Measurements from ENCODE around the gene C1orf167.

Gene C1orf167

DNA sequence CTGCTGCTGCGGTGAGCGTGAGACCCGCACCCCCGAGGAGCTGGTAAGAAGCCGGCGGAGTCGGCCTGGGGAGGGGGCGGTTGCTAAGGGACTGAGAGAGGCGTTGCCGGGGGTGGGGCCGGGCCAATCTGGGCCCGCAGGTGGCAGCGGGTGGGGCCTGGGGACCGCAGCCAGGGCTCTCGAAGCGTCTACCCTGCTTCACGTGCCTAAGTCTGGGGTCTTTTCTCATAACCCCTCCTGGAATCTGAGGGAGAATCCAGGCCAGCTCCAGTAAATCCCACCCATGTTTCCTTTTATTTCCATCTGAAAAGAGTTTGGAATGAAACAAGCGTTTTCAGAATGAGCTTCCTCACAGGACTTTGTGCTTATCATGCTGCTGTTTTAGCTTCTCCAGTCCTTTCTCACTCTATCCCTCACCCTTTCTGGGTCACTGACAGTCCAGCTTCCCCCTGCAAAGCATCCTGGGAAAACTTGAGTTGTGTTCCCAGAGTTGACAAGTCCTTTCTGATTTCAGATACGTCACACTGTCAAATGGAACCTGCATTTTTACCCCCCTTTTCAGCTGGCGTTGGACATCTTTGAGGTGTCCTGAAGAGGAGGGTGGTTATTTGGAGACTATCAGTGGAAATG, 44.4 kb downstream of the C1orf167 start:
- no peak for DNase-seq (ENCODE audit: extremely low spot score)
- ChIA-PET POLR2A (interaction anchor here (0.6 to 1.9 kb wide), 5 partner anchors 8 to 652 kb away, joined by 3 to 27 read pairs (median 5); no protein-coding TSS in a partner anchor), CTCF (interaction anchor here (0.8 to 1.6 kb wide), 8 partner anchors 8 to 142 kb away, joined by 3 to 9 read pairs (median 4); partner anchors contain the start of gene FBXO6)
- TF ChIP-seq, protein P1, sequence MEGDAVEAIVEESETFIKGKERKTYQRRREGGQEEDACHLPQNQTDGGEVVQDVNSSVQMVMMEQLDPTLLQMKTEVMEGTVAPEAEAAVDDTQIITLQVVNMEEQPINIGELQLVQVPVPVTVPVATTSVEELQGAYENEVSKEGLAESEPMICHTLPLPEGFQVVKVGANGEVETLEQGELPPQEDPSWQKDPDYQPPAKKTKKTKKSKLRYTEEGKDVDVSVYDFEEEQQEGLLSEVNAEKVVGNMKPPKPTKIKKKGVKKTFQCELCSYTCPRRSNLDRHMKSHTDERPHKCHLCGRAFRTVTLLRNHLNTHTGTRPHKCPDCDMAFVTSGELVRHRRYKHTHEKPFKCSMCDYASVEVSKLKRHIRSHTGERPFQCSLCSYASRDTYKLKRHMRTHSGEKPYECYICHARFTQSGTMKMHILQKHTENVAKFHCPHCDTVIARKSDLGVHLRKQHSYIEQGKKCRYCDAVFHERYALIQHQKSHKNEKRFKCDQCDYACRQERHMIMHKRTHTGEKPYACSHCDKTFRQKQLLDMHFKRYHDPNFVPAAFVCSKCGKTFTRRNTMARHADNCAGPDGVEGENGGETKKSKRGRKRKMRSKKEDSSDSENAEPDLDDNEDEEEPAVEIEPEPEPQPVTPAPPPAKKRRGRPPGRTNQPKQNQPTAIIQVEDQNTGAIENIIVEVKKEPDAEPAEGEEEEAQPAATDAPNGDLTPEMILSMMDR (IDR thresholded peaks at IDR 0.05; ENCODE audit: control extremely low read depth, extremely low read depth, low read depth, missing control alignments) = no peak

DNA sequence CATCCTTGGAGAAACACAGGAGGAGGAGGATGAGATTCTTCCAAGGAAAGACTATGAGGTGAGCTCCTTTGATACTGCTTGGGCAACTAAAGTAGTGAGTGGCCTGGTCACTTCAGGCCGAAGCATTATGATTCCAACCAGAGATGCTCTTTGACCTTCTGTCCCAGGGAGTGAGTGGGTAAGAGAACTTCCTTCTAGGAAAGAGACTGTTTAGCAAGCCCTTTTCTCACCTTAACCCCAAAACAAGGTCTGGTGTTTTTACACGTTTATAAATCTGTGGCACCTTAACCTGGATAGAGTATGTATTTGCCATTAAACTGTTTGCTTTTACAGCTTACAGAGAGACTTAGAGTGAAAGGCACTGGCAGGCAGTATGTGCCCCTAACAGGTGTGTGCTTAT, 45.1 kb downstream of the C1orf167 start:
- ChIA-PET CTCF (interaction anchor here (1.2 to 1.6 kb wide), 5 partner anchors 13 to 86 kb away, joined by 3 to 9 read pairs (median 4); no protein-coding TSS in a partner anchor), POLR2A (interaction anchor here (0.8 to 1.9 kb wide), 2 partner anchors 9 to 102 kb away, joined by 3 to 27 read pairs; no protein-coding TSS in a partner anchor)
- TF ChIP-seq, protein P1 (IDR thresholded peaks at IDR 0.05; ENCODE audit: control extremely low read depth, extremely low read depth, low read depth, missing control alignments) = no peak
- no peak for DNase-seq (ENCODE audit: extremely low spot score)

DNA sequence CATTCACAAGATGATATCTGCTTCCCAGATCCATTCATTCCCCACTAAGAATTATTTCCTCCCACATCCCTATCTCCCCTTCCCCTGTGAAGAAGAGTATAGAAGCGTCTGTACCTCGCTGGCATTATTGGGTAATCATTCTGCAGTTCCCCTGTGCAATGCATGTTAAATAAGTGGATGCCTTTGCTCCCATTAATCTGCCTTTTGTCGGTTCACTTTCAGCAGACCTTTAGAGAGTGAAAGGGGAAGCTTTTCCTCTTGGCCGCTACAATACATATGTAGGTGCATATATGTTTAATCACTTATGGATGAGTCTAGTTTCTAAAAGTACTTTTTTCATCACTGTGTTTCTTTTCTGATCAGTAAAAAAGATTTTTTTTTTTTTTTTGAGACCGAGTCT, 51.0 kb downstream of the C1orf167 start:
- no peak for DNase-seq (ENCODE audit: extremely low spot score)
- ChIA-PET POLR2A (no interaction called here), CTCF (no interaction called here)
- TF ChIP-seq, protein P1 (IDR thresholded peaks at IDR 0.05; ENCODE audit: control extremely low read depth, extremely low read depth, low read depth, missing control alignments) = no peak

DNA sequence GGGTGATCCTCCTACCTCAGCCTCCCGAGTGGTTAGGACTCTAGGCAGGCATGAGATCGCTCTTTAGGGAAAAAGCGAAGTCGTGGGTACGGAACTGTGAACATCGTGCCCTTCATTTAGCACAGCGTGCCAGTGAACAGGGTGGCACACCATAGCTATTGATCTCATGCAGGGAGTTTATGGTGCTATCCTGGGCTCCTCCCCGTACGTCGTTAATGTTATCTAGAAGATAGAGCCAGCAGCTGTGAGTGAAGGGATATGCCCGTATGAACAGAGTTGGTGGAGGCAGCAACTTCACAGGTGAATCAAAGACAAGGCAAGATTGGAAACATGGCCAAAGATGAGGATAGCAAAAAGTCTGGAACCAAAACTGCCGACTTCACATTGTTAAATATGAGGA, 55.2 kb downstream of the C1orf167 start:
- no peak for DNase-seq (ENCODE audit: extremely low spot score)
- POLR2A ChIA-PET = no interaction called here
- CTCF ChIA-PET = no interaction called here
- TF ChIP-seq, protein P1 (IDR thresholded peaks at IDR 0.05; ENCODE audit: control extremely low read depth, extremely low read depth, low read depth, missing control alignments) = no peak

DNA sequence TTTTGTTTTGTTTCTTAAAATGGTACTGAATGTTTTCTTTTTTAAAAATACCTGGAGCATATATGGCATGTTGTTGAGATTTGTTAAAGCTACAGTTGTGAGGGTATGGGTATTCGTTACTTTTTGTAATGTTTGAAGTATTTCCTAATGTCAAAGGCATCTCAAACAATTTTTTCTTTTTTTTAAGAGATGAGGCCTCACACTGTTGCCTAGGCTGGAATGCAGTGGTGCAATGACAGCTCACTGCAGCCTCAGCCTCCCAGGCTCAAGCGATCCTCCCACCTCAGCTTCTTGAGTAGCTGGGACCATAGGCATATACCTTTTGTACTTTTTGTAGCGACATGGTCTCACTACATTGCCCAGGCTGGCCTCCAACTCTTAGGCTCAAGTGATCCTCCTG, 60.1 kb downstream of the C1orf167 start:
- ChIA-PET CTCF (no interaction called here), POLR2A (no interaction called here)
- TF ChIP-seq, protein P1 (IDR thresholded peaks at IDR 0.05; ENCODE audit: control extremely low read depth, extremely low read depth, low read depth, missing control alignments) = no peak
- DNase-seq (ENCODE audit: extremely low spot score) = no peak

DNA sequence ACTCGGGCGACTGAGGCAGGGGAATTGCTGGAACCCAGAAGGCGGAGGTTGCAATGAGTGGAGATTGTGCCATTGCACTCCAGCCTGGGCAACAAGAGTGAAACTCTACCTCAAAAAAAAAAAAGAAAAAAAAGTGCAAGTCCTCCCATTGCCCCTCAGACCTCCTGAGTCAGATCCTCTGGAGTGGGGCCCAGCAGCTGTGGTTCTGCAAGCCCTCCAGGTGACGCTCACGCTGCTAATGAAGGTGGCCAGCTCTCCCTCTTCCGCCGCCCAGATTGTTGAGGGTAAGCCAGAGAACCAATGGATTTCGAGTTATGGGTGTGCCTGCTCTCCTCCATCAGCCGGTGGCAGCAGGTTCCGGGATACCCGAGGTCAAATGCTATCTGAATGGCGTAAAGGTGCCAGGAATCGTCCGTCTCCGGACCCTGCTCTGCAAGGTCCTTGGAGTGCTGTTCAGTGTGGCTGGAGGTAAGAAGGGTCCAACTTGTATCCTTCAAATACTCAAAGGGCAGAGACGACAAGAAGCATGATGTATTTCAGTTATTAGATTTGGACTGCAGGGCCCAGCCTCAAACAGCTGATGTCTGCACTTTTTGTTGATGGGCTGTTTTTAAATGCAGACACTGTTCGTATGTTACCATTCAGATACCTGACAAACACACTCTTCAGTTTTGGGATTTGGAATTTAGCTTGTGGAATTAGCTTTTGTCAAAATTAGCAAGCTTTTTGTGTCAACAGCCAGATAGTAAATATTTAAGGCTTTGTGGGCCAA, 61.6 kb downstream of the C1orf167 start:
- TF ChIP-seq, protein P1 (IDR thresholded peaks at IDR 0.05; ENCODE audit: control extremely low read depth, extremely low read depth, low read depth, missing control alignments) = no peak
- no peak for DNase-seq (ENCODE audit: extremely low spot score)
- POLR2A ChIA-PET = interaction anchor here (0.6 kb wide), 2 partner anchors 9 to 15 kb away, joined by 3 read pairs; no protein-coding TSS in a partner anchor
- CTCF ChIA-PET = interaction anchor here (2.0 to 2.7 kb wide), 2 partner anchors 9 to 15 kb away, joined by 4 to 12 read pairs; no protein-coding TSS in a partner anchor

All from GM10248 (cell line).